RWPE1 (cell line): Measurements from ENCODE around the gene SEC14L1.

Experiments
- CTCF ChIA-PET: fragments of 350-600 bp; sonication (Branson Sonifier 250); formaldehyde crosslinking; extraction: SDS; loops from one replicate; lab custom pipeline; 2021; lab: Yijun Ruan, JAX
- POLR2A ChIA-PET: fragments of 400-600 bp; formaldehyde crosslinking; extraction: SDS; loops from one replicate; lab custom pipeline; 2020; ENCODE audit warnings: antibody characterized with exemption; ENCODE audit not compliant: low non-redundant PET; lab: Yijun Ruan, JAX
- DNase-seq: peaks from one replicate; pipeline ENCODE4 v3.0.0; 2012; ENCODE audit warnings: low spot score
- H3K27ac ChIP-seq: fragments of 450-650 bp; 2 replicates; pipeline ENCODE4 v1.5.1; 2017
- CTCF ChIP-seq: fragments of 450-650 bp; conservative IDR thresholded peaks from 2 replicates; pipeline ENCODE4 v1.5.1; 2017; ENCODE audit warnings: low read depth, mild to moderate bottlenecking

Gene SEC14L1

DNA sequence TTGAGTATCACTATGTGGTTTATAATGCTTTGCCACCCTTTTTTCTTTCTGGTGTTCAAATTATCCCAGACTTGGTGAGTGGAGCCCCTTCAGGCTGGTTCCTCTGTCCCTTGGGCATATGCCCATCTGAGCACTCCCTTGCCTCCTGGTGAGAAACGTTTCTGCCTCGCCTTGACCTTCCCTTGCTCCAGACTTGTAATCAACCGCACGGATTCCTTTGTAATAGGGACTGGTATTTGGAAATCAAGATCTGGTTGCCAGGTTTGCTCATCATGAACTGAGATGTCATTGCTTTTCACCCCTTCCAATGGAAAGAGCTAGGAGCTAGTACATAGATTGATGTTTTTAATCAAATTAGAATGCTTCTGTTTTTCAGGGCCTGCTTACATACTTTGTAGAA, 43.7 kb downstream of the SEC14L1 start:
- CTCF ChIA-PET: no interaction called here
- peak; percentile 21 for DNase-seq
- H3K27ac ChIP-seq: no peak overlapping the region
- no peak for TF ChIP-seq CTCF
- POLR2A ChIA-PET: no interaction called here

DNA sequence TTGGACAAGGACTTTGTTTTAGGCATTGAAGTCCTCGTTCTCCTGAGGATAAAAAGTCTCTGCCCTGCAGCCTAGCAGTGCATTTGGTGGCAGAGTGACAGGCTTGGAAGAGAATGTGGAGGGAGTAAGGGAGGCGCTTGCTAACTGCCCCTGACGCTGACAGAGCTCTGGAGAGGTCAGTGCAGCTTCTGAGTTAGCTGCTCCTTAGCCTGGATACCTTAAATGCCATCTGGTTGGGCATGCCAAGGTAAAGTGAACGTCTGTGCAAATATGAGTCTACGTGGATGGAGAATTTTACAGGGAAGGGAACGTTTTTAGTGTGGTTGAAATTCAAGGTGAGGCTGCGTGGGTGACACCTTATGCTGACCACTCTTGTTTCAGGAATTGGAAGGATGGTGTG, 44.4 kb downstream of the SEC14L1 start:
- CTCF ChIA-PET: no interaction called here
- TF ChIP-seq CTCF: no peak
- POLR2A ChIA-PET: no interaction called here

DNA sequence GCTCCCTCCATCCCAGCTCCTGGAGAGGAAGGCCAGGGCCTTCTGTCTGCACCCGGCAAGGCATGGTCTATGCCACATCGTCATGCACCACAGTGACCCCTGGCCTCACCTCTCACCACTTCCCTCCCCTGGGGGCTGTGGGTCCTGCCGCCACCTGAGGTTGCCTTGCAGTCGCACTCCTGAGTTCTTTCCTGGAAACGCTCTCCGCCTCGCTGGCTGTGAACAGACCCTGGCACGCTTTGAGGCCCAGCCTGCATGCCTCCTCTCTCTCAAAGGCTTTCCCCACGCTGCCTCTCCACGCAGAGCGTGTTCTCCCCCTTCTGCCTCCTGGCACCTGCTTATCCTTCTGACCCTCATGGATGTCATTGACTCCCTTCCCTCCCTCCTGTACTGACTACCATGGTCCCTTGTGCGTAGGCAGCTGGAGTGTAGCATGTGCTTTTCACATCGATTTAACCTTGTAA, 45.4 kb downstream of the SEC14L1 start:
- H3K27ac ChIP-seq: no peak overlapping the region
- no peak for DNase-seq
- TF ChIP-seq CTCF: no peak
- ChIA-PET POLR2A (no interaction called here), CTCF (no interaction called here)

More for the DNA sequence above, 44.4 kb downstream of the SEC14L1 start:
- no peak for DNase-seq
- no peak overlapping the region for H3K27ac ChIP-seq

GRCh38 chr17:77188084-77189066, 47.6 kb downstream of the SEC14L1 start:
- H3K27ac ChIP-seq: no peak overlapping the region
- ChIA-PET CTCF (interaction anchor here (0.6 kb wide), 2 partner anchors 67 to 143 kb away, joined by 3 to 5 read pairs; no protein-coding TSS in a partner anchor), POLR2A (no interaction called here)
- DNase-seq: no peak
- no peak for TF ChIP-seq CTCF

- CTCF ChIA-PET: no interaction called here
- no peak overlapping the region for H3K27ac ChIP-seq
- no peak for DNase-seq
- TF ChIP-seq CTCF: no peak
- POLR2A ChIA-PET: no interaction called here
These were observed 48.4 kb downstream of the SEC14L1 start for GRCh38 chr17:77189148-77189547.

DNA sequence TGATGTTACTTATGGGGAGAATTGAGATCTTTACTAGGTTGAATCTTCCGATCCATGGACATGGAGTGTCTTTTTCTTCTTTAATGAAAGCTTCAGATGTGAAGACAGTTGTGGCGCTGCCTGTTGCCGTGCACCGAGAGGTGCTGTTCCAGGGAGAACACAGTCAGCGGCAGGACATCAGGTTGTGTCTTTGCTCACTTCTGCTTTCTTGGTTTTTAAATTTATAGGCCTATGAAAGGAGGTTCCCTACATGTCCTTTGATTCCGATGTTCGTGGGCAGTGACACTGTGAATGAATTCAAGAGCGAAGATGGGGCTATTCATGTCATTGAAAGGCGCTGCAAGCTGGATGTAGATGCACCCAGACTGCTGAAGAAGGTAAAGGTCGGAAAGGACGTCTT, 49.8 kb downstream of the SEC14L1 start:
- POLR2A ChIA-PET: no interaction called here

More for the DNA sequence above, 49.8 kb downstream of the SEC14L1 start:
- H3K27ac ChIP-seq: no peak overlapping the region
- TF ChIP-seq CTCF: no peak
- CTCF ChIA-PET: no interaction called here
- DNase-seq: no peak
